ENCODE data around the gene KIF21B.

KIF21B gene

DNA sequence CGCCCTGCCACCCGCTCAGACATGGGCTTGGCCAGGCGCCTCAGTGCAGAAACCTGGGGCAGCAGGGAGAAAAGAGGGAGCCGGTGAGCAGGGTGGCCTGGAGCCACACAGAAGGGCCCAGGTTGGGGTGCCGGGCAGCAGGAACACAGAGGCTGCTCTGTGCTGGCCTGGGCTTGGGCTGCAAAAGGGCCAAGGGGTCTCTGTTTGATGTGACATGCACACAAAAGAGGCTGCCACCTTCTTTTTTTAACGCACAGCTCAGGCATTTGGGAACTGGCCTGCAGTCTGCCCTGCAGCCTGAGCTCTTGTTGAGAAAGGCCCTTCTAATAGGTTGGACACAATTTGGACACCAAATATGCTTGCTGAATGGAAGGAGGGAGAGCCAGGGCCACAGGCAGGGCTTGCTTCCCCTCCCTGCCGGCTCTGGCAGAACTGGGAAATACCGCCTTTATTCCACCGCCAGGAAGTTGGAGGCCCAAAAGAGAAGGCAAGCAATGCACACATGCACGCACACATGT lies 32.4 kb downstream of the KIF21B start:
- no peak for DNase-seq

DNA sequence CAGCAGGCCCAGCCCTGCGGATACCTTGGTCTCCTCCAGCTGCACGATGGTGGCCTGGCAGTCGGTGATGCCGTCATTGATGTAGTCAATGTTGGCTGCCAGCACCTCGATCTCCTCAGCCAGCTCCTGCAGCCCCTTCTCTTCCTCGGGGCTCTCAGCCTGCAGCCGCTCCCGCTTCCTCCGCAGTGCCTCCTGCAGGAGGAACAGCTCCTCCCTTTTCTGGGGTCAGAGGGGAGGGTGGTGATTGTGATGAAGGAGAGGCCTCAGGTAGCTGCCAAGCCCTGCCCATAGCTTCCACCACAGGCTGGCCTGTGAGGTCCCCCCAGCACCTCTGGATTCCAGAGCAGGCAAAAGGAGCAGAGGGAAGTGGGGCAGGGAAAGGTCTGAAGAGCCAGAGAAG lies 33.4 kb downstream of the KIF21B start:
- DNase-seq: no peak

DNA sequence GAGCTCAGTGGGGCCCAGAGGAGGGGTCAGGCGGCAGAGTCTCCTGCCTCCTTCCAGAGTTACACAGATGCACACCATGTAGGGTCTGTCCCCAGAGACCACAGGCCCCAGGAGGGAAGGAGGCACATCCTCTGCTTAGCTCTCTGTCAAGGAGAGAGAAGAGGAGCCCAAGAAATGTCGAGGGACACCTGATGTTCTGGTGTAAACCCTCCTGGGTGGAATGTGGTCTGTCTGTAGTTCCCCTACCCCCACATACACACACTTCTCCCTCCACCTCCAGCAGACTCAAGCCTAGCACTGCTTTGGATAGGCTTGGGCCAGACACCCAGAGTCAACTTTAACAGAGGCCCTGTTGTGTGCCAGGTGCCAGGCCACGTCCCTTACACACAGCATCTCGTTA lies 34.2 kb downstream of the KIF21B start:
- no peak for DNase-seq

DNA sequence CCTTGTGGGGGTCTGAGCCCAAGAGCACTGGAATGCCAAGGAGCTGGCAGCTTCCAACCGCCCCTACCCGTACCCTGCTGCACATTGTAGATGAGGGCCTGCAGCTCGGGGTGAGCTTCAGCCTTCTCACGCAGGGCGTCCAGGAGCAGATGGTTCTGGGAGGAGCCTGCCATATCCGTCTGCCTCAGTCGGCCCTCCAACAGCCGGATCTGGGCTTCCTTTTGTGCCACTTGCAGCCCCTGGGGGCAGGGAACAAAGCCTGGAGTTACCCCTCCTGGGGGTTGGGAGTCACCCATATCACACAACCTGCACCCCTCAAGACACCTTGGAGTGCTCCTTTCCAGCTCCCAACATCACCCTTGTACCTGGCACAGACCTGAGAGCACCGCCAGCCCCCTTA lies 34.8 kb downstream of the KIF21B start:
- no peak for DNase-seq

DNA sequence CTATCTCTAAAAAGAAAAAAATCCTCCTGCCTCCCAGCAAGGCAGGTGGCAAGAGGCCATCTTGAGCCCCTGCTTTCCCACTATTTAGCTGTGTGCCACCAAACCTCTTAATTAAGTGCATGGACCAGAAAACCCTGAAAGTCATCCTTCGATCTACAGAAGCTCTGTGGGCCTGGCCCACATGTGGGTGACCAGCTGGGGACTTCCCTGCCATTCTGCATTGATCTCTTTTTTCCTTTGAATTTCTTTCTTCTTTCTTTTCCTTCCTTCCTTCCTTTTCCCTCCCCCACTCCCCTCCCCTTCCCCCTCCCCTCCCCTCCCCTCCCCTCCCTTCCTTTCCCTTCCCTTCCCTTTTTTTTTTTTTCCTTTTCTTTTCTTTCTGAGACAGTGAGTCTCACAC lies 38.0 kb downstream of the KIF21B start:
- no peak for DNase-seq

DNA sequence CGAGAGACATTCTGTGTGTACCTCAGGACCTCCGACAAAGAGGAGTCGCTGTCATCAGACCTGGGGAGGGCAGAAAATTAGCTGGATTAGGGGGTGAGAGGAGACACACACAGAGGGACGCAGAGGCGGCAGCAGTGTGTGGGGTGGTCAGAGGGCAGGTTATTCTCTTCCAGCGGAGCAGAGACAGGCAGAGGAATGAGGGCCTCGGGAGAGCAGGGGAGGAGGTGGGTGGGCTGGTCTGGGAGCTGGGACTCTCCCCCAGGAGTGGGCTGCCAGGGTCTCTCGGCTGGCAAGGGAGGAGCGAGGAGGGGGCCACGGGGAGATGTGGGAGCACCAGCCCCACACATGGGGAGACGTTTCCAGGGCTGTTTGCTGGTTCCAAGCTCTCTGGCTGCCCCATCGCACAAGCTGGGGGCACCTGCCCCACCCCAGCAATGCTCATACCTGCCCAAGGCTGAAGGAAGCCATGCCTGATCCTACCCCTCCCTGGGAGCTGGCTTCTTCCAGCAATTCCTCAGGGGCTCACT lies 40.4 kb downstream of the KIF21B start:
- DNase-seq: no peak

DNA sequence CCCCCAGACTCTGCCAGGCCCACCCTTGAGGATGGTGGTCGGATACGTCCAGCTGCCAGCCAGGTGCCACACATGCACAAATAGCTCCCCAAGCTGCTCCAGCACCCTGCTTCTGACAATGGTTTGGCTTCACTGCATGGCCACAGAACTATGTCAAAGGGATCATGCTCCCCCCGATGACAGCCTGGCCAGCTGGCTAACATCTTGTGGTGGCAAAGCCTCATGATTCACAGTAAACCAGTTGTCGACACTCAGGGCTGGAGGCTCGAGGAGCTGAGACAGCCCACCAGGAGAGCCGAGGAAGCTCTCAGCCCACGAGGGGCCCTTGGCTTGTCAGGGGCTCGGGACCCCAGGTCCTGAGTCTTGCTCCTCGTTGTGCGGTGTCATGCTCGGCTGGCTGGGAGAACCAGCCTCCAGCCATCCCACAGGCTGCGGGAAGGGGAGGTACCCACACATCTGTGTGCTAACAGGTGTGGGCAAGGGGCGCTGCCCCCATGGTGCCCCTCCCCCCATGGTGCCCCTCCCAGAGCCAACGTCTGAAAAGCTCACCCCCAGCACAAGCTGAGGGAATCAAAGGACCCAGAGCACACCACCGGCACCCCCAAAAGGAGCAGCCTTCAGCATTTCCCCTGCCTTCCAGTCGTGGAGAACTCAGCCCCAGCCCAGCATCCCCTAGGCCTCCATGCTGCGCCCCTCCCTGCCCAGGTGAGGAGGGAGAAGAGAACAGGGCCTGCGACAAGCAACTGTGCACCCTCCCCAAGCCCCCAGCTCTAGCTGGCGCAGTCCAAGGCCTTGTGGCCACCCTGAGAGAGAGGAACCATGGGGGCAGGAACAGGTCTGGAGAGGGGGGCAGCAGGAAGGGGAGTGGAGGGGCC lies 41.2 kb downstream of the KIF21B start:
- DNase-seq: no peak

DNA sequence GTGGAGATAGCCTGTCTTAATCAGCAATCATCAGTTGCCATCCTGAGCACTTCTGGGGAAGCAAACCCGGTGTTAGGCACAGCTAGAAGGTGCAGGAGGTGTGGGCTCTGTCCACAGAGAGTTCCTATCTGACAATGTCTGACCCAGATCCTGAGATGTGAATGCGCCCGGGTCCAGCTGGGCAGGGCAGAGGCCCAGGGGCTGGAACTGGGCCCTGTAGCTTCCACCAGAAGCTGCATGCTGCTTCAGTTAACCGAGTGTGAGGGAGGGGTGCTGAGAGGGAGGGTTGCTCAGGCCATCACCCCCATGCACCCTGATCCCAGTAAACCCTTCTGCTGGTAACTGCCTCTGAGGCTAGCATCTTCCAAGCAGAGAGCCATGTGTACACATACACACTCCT lies 42.2 kb downstream of the KIF21B start:
- DNase-seq: no peak

DNA sequence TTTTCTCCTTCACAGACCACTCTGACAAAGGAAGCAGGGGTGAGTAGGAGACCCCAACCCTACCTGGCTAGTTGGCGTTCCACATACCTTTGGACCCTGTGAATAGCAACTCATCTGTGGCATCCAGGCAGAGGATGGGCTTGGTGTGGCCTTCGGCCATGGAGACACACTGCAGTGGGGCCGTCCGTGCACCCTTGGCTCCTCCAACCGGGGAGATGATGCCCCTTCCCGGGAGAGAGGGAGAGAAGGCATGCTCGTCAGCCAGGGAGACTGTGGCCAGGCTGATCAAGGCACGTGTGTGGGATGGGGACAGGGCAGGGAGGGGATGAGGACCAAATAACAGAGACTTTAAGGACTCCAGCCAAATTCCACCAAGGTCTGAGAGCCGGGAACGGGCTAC lies 42.6 kb downstream of the KIF21B start:
- DNase-seq: no peak

DNA sequence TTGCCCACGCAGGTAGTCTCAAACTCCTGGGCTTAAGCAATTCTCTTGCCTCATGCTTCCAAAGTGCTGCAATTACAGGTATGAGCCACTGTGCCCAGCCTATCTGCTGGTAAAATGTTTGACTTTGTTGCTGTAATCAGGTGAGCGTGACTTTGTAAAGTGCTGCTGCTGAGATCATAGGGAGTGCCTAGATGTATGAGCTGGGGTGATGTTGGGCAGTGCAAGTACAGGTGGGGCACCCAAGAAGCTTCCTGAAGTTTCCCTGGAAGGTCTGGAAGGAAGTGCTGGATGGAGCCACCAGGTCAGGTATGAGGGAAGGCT lies 43.1 kb downstream of the KIF21B start:
- no peak for DNase-seq

DNA sequence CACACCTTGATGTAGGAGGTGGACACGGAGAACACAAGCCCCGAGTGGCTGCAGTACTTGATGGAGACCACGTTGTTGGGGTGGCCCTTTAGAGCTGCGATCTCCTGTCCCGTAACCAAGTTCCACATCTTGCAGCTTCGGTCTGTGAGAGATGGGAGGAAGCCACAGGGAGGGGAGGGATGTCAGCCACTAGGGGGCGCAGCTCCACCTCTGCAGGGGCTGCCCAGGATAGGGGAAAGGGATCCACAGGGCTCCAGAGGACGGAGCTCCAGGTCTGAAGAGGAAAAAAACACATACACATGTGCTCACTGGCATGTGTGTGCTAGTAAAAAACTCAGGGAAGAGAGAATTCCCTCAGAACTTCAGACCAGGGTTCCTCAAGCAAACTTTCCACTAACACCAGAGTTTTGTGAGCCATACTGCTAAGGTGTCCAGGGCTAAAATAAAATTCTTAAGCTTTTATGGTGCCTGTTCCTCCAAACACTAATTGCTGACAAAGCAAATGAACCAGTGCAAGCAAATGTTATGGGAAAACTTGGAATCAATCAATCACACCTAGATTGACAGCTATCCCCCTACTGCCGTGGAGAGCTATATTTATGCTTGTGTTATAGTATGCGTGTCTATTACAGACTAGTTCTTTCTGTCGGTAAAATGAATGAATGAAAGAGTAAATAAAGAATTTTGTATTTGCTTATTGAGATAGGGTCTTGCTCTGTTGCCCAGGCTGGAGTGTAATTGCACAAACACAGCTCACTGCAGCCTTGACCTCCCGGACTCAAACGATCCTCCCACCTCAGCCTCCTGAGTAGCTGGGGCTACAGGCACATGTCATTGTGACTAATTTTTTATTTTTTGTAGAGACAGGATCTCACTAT lies 43.7 kb downstream of the KIF21B start:
- no peak for DNase-seq

DNA sequence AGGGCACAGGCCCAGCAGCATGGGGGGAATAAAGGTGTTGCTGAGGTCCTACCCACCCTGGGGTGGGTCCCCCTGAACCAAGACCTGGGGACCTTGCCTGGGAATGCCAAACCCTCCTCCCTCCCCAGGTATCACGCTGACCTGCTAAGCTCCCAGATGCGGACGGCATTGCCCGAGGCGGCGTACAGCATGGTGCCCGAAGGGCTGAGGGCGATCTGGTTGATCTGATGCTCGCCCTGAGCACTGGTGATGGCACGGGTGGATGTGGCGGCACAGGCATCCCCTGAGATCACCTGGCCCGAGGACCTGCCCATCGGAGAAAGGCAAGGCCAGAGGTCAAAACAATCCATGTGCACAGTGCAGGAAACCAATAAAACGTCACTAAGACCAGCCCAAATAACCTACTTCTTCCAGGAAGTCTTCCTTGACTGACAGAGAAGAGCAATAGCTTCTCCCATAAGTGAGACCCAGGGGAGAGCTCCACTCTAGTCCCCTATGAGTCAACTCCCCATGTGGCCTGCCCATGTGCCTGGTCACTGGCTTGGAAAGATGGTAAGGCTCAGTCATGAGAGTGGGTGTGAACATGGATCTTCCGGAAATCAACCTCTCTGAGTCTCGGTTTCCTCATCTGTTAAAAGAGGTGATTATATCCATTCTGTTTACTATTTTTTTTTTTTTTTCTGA lies 46.3 kb downstream of the KIF21B start:
- DNase-seq: no peak

DNA sequence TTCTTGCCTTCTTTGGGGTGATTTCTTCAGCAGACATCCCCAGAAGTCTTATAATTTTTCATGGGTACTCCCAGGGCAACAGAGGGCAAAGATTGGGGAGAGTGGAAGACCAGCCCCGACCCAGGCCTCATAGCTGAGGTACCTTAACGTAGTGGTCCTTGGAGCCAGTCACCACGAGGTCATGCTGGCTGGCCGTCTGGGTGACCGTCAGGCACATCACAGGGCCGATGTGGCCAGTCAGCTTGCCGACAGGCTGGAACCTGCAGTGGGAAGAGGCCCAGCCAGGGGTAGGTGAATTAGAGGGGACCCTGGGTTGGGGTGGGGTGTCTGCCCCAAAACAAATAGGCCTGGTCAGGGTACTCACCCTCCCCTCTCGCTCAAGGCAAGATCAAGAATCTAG lies 46.9 kb downstream of the KIF21B start:
- no peak for DNase-seq

DNA sequence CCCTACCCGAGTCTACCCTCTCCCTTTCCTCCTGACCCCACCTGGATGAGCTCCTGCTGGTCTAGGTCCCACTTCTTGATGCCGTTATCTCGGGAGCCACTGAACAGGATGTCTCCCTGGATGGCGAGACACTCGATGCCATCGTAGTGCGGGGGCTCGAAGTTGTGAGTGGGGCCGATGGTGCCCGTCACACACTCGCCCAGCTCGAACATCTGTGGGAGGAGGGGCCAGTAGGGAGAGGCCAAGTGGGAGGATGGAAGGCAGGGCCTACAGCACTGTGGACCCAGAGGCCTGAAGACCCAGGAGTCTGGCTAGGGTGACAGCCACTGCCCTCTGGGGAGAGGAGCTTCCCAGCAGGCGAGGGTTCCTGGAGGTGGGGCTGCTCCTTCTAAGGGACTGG lies 48.1 kb downstream of the KIF21B start:
- DNase-seq: no peak

DNA sequence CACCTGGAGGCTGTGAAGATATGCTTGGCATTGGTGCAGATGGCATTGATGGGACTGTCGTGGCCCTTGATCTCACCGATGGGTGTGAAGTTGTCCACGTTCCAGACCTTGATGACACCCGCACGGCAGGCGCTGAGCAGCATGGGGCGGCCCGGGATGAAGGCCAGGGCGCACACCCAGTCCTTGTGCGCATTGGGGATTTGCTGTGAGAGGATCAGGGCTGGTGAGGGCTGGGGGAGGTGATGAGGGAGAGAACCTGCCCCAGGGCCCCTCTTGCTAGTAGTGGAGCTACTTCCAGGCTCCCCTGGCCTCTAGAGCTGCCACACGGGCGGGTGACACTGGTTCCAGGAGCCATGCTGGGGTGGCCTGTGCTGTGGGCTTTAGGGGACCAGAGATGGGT lies 48.8 kb downstream of the KIF21B start:
- DNase-seq: no peak

DNA sequence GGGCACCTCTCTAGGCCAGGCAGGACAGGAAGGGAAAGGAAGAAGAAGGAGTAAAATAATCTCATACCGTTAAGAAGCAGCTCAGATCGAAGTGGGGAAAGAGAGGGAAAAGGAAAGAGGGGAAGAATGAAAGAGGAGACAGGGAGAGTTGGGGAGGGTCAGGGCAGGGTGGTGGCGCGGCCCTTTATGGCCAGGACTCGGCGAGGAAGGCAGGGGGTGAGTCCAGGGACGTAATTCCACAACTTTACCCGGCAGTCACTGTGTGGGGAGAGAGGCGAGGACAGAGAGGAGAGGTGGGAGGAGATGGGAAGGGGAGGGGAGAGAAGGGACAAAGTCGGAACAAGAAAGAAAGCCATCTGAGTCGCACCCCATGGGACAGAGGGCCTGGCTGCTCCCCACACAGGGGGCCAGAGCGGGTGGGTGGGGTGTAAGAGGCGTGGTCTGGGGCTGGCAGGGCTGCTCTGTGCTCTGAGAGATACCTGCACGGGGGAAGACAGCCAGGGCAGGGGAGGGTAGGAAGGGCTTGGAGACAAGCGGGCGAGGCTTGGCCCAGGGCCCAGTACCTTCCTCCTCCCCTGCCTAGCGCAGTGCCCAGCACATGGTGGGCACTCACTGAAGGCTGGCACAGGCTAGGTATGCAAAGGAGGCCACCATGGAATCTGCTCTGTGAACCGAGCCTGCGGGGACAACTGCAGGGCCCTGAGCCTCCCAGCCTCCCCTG lies 49.4 kb downstream of the KIF21B start:
- DNase-seq: no peak

DNA sequence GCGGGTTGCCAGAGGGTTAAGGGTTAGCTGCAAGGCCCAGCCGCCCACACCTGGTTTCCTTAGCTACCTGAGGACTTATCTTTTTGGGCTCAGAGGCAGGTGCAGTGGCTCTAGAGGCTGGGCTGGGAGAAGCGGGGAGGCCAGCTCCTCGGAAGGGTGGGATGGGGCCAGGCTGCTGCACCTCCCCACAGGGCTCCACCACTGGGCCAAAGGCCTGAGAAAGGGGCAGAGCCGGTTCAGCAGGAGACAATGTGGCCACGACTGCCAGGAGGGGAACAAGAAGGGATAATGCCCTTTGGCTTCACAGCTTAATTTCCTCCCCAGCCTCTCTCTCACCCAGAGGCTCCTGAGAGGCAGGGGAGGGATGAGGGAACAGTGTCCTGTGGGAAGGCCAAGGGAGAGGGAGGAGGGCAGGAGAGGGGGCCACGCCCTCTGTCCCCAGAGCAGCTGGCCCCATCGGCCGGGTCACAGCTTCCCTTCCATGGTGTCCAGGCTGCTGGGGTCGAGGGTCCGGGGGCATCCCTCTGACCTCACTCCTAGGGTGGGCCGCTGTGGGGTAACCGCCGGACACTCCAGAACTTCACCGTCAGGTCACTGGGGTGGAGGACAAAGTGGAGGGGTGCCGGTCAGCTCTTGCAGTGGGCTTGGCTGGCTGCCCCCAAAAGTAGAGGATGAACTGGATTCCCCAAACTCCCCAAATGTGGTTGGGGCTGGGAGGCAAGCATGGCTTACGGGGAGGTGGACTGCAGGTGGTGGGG lies 50.4 kb downstream of the KIF21B start:
- DNase-seq: no peak

DNA sequence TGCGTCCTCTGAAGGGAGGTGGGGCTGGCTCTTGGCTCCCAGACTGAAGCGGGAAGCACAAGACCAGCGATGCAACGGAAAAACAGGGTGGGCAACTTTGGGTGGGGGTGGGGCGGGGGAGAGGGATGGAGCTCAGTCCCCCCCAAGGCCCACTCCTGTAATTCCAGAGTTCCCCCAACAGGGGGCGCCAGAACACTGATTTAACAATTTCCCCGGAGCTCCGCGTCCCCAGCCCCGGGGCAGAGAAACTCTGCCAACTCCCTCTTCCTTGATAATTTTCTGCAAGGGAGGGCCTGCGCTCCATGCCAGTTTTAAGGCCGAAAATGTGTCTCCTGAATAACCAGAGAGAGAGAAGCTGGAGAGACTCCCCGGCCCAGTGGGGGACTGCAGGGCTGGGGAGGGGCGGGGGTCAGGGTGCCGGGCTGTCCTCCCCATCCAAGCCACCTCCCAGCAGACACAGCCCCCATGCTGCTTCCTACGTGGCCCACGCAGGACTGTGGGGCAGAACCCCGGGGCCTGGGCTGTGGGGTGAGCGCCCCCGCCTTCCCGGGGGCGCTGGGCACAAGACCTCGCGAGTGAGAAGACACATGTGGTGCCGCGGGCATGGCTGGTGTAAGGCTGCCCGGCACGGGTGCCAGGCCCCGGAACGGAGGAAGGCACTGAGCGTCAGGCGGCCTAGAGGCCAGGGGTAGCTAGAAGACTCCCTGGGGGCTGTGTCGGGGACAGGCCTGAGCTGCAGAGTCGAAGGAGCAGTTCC lies 51.4 kb downstream of the KIF21B start:
- DNase-seq: peak; percentile 83

DNA sequence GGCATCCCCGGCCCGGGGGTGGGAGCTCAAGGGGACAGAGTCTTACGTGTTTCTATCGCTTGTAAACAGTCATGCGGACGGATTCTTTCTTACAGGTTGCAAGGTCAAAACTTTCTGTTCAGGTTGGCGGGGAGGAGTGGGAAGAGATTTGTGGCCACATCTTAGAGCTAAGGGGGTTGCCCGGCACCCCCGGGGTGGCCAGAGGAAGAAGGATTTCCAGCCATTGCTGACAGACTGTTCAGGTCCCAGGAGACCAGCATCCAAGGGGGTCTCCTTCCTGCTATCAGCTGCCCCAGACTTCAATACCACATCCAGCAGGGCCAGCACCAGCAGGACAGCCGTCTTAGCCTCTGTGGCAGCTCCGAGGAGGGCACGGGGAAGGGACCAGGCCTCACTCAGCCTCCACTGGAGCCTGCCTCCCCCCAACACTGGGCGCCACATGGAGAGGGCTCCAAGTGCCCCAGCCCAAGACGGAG lies 52.0 kb downstream of the KIF21B start:
- no peak for DNase-seq

DNA sequence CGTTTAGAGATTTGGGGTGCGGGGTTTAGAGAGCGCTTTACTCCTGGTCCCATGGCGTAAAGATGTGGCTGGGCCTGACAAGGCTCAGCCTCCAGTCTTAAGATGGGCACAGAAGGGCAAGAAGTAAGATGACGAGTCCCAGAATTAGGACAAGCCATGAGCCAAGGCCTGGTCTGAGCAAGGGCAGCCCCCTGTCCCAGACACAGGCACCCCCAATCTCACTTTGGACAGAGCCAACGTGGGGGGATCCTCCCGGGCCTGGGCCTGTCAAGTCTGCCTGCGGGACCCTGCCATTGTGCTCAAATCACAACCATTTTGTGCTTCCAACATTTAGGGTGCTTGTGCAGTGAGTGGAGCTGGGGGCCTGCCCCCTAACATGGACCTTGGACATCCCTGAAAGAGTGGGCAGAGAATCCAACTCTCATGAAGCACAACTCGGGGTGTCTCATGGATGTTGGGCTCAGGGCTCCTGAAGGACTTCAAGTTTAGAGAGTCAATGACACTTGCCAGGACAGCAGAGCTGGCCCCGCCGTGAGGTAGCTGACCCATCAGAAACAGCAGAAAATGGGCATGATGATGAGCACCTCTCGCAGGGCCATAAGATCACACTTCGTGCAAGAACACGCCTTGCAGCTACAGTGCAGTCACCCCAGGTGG lies 52.6 kb downstream of the KIF21B start:
- no peak for DNase-seq

All from GOT3 (cell line).